Measurements from ENCODE around the gene CYCS.
A peak's percentile ranks its signal among the peaks of the same experiment; 100 is the strongest.

Gene CYCS
- total RNA-seq = 108 to 294 (median 190) reads per million in 17 experiments

DNA sequence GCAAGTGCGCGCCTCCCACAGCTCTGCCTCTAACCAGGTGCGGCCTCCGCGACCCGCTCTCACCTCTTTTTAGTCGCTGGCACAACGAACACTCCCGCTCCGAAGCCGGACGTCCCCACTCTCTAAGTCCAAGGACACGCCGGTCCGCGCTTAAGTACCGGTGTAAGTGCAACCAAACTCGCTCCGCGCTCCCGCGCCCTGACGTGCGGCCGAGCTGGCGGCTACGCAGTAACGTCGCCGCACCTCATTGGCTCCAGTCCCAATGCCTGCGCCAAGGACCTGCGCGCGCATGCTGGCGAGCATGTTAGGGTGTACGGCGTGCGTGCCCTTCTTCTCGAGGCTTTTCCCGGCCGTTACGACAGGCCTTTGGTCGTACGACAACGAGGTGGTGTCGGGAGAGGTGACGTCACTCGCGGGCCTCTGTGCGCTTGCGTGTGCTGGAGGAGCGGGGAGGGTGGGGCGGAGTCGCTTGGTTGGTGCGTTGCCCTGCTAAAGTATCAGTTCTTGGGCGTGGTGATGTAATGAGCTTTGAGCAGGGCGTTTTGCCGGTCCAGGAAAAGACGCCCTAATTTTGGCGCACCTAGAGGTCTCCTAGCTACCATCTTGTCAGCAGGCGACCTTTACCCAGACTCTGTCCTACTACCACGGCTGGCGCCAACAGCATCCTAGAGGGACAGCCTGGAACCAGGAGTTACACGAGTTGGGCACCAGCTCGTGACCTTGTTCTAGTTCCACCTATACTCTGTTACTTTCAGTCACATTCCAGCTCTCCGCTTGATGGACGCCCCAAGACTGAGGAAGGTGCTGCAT is at the start of gene CYCS:
TSS of gene CYCS (minus strand) at position 124 of the 810 bp plus-strand sequence. CDS start 1,141 bp downstream, outside the sequence.
- DNase-seq = peak; percentile 100

DNA sequence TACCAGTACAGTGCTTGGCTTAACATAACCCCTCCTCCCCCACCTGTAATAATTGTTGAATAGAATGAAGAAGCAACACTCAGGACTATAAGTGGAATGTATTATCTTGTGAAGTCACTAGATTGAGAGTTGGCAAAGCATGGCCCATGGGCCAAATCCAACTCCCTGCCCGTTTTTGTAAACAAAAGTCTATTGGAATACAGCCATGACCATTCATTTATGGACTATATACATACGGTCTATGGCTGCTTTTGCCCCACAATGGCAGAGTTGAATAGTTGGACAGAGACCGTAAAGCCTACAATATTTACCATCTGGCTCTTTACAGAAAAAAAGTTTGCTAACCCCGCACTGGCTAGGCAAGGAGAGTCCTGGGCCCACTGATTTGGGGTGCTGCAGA is 48.1 kb upstream of the CYCS start:
- DNase-seq = no peak

DNA sequence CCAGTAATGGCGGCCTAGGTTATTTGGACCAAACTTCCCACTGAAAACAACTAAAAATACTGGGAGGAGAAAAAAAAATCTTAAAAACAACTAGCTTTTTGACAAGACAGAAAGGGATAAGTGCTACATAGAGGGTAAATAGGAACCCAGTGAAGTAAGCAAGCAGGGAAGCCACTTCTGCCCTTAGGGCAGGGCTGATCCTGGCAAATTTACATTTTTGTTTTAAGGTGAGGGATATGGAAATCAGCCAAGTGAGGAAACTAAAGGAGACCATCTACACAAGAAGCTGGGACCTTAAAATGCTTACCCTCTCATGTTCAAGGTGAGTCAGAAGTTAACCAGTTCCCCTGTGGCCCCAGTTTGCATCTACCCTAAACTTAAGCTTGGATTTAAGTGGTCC is 46.5 kb upstream of the CYCS start:
- no peak for DNase-seq

DNA sequence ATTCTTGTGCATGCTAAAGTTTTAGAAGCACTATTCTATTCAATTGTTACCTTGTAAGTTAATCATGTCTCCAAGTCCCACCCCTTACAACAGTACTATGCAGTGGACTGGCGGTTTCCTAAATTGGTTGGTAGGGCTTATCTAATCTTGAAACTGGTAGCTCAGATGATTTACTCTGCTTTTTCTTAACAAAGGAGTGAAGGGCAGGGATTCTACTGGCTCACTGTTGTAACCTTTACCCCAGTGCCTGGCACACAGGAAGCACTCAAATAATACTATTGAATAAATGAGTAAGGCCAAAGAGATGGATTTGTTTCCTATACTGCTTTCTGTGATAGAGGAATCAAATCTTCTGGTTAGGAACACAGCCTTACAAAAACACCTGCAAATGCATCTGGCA is 46.0 kb upstream of the CYCS start:
- DNase-seq = no peak

DNA sequence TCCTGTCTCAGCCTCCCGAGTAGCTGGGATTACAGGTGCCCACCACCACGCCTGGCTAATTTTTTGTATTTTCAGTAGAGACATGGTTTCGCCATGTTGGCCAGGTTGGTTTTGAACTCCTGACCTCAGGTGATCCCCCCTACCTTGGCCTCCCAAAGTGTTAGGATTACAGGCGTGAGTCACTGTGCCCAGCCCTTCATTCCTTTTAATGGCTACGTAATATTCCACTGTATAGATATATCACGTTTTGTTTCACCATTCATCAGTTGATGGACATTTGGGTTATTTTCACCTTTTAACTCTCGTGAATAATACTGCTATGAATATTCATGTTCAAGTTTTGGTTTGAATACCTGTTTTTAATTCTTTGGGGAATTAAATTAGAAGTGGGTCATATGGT is 44.6 kb upstream of the CYCS start:
- DNase-seq = no peak

DNA sequence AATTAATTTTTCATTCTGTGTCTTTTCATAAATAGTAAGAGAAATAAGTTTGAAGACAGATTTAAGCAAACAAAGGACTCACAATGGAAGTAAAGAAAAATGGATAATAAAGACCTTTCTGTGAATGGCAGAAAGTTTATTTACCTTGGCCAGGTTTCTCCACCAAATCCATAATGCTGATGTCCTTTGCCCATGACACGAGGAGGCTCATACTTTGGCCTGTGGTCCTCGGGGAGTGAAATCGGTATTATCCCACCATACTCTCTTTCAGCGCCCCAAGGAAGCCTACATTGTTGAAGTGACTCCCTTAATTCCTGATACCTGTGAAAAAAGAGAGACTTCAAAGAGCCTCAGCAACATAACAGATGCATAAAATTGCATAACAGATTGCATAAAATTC is 43.1 kb upstream of the CYCS start:
- no peak for DNase-seq

DNA sequence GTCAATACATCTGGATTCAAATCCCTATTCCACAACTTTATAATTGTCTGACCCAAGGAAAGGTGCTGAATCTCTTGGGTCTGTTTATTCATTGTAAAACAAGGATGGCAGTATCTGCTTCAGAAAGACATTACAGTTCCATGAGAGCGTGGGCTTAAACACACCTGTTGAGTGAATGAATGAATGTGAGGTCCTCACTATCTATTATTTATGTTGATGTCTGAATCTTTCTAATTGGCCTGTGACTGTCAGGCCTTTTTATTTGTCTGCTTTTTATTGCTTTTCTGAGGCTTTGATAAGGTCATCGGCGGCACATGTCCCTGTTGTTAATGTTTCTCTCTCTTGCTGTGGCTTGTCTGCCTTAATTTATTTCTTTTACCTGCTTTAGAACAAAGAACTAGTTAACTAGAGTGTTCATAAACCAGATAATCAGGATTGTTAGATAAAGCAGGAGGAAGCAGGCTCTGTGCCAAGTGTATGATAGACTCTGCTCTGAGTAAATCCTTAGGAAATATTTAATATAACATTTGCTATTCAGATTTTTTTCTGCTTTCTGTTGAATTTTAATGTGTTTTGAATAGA is 42.3 kb upstream of the CYCS start:
- DNase-seq = no peak

DNA sequence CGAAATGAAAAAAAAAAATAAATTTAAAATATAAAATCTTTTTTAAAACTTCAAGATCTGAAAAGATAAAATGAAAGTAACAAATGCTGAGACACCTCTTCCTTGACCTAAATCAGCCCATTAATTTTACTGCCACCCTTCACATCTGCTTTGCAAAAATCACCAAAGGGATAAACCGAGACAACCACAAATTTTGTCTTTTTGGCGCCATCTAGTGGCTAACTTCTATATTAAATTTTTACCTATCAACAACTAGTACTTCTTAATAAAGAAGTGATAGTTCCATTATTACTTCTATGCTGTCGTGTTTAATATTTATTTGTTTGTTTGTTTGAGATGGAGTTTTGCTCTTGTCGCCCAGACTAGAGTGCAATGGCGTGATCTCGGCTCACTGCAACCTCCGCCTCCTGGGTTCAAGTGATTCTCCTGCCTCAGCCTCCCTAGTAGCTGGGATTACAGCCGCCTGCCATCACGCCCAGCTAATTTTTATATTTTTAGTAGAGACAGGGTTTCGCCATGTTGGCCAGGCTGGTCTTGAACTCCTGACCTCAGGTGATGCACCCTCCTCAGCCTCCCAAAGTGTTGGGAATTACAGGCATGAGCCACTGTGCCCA is 35.0 kb upstream of the CYCS start:
- DNase-seq = peak; percentile 55 to 81 (median 70)

DNA sequence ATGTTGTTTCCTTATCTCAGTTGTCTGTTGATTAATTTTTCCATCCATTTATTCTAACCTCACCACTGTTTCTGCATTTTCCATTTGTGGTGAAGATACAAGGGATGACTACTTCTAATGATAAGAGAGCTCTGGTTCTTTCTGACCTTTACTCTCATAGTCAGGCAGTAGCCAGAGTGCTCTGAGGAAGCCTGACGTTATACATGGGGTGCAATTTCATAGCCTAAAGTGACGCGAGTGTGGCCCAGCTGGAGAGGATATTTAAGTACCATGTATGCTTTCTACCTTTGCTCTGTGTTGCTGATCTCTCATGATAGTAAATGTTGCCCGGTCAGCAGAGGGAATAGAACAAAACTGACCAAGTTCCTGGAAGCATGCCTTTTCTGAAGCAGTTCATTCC is 33.9 kb upstream of the CYCS start:
- no peak for DNase-seq

DNA sequence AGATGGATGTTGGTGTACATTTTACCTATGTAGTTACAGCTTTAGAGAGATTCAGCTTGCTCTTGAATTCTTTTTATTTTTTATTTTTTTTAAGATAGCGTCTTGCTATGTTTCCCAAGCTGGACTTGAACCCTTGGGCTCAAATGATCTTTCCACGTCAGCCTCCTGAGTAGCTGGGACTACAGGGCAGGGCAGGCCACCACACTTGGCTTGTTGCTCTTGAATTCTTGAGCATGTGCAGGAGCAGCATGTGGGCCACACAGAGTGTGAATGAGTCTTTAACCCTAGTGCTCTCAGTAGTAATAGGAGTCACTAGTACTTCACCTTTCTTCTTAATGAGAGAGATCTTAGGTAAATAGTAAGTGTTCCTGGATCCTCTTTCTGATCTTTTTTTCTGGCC is 26.7 kb upstream of the CYCS start:
- DNase-seq = no peak

DNA sequence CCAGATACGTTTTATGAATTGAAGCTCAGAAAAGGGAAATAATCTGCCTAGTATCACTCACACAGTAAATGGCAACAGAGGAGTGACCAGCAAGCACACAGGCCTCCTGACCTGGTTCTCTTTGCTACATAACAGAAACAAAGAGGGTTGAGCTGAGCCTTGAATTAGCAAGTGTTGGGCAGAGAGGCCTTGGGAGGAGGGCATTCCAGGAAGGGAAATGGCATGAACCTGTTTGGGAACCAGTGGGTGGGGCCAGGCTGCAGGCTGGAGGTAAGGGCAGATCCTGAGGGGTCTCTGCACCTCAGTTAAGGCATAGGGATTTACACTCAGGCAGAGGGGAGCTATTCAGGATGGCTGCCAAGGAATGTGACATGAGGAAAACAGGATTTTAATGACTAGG is 24.8 kb upstream of the CYCS start:
- DNase-seq = no peak

DNA sequence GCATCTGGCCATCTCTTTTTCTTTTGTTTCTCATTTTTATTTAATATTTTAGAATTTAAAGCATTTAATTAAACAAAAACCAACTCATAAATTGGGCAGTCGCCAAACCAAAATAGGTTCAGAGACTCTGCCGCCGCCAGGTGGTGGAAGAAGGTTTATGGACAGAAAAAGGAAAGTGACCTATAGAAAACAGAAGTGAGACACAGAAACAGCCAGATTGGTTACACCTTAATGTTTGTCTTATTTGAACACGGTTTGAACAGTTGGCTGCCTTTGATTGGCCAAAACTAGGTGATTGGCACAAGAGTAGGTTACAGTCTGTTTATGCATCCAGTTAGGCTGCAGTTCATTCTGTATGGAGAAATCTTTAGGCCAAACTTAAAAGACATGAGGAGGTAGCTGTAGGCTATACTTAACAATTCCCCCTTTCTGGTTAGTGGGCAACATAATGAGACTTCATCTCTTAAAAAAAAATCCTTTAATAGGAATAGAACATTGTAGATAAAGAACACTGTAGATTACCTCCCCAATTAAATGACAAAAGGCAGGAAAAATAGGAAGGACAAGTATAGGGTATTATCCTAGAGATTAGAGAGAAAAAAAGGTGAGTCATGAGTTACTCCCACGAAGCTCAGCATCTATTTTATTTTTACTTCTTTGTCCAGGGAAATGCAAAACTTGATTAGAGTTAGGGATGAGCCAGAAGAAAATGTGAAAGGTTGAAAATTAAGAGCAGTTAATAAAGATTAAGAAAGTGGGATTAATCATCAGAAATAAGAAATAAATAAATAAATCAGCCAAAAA is 23.9 kb upstream of the CYCS start:
- no peak for DNase-seq

DNA sequence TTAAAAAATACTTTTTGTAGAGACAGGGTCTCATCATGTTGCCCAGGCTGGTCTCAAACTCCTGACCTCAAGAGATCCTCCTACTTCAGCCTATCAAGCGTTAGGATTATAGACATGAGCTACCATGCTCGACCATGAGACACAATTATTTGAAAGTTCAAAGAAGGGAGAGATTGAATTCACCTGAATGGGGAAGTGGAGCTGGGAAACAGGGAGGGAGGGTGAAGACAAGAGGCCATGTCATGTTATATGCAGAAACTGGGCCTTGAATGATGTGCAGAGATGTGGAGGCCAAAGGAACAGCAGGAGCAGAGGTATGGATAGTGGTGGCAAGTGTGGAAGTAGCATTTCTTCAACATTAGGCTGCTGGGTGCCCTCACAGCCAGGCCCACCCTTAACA is 18.7 kb upstream of the CYCS start:
- no peak for DNase-seq

DNA sequence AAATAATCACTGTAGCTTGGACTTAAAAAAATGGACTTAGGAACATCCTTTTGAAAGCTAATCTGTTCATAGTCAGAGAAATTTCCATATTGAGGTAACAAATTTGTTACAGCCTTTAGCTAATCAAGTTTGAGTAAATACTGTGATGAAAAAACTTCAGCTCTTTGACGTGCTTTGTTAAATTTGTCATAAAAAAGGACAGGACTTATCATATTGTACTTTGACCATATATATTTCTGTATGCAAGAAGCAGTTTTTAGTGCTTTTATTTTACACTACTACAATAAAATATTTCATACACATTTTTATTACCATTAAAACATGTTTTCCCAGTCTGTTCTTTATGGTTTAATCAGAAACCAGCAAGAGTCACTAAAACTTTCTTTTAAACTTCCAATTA is 14.5 kb upstream of the CYCS start:
- no peak for DNase-seq

DNA sequence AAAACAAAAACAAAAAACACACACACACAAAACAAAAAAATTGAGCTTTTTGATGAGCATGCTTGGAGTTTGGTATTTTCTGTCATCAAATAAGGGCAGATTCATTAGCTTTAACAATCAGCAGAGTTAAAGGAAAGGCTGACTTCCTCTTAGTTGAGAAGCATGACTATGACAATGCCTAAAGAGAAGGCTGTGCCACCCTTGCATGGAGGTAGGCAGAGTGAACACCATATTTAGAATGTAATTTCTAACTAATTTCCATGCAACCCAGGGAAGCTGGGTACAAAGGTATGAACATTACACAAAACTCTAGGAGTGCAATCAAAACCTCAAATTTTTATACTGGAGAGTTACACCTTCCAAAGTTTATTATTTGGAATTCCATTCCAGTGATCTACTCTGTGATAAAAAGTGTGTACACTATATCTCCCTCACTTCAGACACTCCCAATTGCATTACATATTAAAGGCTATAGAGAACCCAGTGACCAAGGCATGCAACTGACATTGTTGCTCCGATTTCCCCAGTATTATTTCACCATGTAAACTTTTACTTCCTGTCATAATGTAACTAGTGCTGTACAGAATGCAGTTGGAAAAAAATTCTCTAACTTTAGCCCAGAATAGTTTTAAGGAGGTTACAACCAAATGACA is 9.4 kb upstream of the CYCS start:
- DNase-seq = peak; percentile 26 to 72 (median 63)

DNA sequence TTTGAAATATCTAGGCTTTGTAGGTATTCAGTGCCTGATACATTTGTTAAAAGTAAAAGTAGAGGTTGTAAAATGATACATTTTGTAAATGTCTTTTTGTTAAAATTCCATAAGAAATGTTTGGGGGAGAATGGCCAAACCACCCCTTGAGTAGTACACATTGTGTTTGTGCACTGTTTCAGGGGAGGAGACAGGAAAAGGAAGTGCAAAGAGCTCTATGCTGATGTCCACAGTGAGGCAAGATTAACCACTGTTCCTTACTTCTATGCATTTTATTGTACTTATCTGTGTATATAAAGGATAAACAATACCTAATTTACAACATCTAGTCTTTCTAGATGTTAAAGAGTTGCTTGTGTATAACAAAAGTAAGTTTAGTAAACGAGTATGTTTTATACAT is 7.4 kb upstream of the CYCS start:
- DNase-seq = peak in 3 of 4 experiments; percentile 14 to 42 (median 25)

DNA sequence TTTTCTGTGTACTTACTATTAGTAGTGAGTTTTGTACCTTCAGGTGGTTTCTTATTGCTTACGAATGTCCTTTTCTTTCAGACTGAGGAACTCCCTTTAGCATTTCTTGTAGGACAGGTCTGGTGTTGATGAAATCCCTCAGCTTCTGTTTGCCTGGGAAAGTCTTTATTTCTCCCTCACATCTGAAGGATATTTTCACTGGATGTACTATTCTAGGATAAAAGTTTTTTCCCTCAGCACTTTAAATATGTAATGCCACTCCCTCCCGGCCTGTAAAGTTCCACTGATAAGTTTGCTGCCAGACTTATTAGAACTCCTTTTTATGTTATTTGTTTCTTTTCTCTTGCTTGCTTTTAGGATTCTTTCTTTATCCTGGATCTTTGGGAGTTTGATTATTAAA is 1.7 kb upstream of the CYCS start:
- no peak for DNase-seq

DNA sequence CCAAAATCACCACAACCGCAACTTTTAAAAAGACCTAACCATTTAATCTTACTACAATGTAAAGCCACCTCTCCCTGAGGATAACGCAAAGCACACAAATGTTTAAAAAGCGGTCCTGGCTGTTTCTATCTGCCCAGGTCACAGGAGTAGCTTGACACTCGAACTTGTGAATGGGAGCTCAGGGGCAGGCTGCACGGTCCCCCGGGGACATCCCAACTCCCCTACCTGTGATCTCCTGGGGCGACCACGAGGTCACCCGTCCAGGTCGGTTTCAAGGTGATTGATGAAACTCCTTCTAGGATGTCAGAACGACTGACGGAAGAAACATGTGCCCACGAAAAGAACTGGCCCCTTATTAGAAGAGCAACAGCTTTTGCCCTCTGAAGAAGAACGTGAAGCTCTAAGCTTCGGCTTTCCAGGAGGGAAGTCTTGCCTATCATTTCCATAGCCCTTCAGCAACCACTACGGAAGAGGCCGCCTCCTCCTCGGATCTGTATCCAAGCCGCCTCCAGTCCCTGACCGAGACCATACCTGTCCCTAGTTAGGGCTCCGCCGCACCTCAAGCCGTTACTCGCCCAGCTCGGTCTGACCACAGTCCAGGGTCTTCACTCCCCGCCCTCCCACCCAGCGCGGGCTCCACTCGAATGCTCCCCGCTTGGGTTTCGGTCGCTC is 459 bp downstream of the CYCS start:
- peak; percentile 35 to 53 (median 42) for DNase-seq

DNA sequence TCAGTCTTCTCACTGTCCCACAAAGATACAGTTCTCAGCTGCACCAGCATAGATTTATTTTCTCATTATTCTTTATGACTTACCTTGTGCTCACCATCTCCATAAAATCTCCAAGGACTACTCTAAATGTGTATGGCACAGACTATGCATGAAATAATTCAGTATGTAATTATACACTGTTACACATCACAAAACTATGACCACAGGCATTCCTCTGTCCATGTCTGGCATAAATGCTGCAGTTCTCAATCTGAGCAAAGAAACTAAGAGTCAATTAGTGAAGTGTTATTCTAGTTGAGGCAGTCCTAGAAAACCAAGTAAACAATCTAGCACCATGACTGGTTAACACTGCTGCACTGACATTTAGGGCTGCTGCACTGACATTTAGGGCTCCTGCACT is 2.7 kb downstream of the CYCS start:
- no peak for DNase-seq

DNA sequence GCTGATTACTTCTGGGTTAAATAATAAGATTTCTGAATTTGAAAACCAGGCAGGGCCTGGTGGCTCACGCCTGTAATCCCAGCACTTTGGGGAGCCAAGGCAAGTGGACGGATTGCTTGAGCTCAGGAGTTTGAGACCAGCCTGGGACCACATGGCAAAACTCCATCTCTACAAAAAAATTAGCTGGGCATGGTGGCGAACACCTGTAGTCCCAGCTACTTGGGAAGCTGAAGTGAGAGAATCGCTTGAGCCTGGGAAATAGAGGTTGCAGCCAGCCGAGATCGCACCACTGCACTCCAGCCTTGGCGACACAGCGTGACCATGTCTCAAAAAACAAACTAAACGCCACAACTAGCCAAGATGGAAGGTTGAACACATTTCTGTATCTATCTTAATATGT is 3.5 kb downstream of the CYCS start:
- DNase-seq = no peak

DNA sequence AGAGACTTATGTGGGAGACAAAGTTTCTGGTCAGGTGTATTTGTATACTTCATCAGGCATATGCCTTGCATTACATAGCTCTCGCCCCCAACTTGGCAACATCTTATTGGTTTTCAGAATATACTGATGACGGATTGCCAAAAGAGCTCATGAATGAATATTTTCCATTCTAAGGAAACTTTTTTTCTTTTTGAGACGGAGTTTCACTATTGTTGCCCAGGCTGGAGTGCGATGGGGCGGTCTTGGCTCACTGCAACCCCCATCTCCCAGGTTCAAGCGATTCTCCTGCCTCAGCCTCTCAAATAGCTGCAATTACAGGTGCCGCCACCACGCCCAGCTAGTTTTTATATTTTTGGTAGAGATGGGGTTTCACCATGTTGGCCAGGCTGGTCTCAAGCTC is 6.0 kb downstream of the CYCS start:
- DNase-seq = no peak

Measured in suppressor macrophage (primary cell).